ENCODE results near the gene MON2.
A peak's percentile ranks its signal among the peaks of the same experiment; 100 is the strongest.

MON2 gene

DNA sequence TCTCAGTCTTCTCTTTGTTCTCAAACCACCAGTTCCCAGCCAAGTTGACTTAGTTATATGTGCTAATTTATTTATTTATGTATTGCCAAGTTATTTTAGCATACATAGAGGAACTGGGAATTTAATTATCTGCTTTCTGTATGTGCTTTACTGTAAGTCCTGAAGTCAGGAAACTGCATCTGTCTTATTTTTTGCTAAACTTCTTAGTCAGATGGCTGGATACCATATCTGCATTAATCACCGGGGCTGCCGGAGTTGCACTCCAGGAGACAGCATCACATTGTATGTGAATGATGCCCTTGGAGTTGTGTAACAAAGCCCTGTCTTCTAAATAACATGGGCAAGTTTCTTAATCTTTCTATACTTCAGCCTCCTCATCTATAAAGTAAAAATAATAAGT lies 96.2 kb downstream of the MON2 start:
- no peak for DNase-seq

DNA sequence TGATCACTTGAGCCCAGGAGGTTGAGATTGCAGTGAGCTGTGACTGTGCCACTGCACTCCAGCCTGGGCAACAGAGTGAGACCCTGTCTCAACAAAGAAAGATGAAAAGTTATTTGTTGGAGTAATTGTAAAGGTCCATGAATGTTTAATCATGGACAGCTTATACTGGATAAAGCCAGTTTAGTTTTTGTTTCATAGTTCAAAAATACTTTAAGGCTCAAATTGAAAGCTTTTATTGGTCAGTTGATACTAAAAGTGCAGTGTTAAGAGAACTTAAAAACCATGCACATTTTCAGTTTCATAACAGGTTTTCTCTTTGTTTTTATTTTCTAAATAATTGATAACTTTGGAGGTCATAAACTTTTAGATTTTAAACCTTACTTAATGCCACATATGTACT lies 108.4 kb downstream of the MON2 start:
- DNase-seq, result no peak

DNA sequence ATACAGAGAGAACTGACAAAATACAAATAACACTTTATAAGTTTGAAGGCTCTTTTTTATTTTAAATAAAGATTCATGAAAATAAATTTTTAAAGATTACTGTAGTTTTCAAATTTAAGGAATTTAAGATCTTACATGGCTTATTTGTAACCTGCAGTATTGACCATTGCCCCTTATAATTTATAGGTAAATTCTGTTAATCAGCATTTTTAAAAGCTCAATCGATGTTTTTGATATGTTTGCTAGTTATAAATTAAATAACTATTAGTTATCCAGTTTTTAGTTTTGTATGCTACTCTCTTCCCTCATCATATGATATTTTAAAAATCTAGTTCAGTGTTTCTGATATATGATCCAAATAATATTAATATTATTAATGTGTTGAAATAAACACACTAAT lies 109.9 kb downstream of the MON2 start:
- no peak for DNase-seq

DNA sequence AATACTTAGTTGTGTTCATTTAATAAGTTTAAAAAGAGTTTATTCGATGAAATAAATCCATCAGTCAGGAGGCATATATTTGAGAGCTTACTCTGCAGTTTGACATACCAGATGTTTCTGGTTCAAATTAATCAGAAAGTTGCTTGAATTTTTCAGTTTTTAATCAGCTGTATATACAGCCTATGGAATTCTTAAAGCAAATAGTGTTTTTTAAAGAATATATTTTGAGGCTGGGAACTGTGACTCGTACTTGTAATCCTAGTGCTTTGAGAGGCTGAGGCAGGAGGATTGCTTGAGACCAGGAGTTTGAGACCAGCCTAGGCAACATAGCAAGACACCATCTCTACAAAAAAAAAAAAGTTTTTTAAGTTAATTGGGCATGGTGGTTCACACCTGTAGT lies 112.1 kb downstream of the MON2 start:
- DNase-seq, result no peak

DNA sequence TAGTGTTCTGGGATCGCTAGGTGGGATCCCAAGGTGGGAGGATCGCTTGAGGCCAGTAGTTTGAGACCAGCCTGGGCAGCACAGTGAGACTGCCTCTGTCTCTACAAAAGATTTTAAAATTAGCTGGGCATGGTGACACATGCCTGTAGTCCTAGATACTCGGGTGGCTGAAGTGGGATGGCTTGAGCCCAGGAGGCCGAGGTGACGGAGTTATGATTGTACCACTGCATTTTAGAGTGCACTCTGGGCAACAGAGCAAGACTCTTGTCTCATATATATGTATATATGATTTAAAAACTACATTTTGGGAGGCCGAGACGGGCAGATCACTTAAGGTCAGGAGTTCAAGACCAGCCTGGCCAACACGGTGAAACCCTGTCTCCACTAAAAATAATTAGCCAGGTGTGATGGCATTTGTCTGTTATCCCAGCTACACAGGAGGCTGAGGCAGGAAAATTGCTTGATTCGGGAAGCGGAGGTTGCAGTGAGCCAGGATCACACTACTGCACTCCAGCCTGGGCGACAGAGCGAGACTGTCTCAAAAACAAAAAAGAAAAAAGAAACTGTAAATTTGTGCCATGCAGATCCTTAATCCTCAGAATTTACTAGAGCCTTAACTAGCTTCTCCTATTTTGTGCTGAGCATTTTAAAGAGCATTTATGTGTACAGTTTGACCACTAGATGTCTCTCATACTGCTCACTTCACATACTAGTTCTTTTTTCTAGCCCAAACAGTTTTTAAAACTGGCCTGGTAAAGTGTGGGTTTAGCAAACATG lies 114.8 kb downstream of the MON2 start:
- DNase-seq, result peak; percentile 50

DNA sequence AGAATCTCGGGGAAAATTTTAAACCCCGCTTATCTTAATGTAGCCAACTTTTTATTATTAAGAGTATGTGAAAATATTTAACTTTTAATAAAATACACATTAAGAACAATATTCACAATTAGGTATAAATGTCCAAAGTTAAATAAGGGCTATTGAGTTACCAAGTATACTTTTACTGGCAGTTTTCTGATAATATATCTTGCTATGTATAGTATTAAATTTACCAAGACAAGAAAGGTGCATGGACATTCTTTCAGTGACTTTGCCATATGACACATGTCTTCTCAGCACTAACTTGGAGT lies 115.4 kb downstream of the MON2 start:
- no peak for DNase-seq

DNA sequence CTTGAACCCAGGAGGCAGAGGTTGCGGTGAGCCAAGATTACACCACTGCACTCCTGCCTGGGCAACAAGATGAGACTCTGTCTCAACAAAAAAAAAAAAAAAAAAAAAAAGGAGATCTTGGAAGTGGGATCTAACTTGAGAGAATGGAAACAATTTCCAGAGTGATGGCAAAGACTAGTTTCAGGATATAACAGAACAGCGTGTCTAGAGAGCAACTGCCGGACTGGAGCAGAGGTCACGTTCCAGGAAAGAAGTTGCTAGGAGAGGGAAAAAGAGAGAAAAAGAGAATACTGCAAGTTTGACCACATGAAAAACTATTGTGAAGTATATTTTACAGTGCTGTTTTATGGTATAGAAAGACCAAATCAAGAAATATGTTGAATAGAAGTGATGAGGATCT lies 118.0 kb downstream of the MON2 start:
- DNase-seq, result no peak

DNA sequence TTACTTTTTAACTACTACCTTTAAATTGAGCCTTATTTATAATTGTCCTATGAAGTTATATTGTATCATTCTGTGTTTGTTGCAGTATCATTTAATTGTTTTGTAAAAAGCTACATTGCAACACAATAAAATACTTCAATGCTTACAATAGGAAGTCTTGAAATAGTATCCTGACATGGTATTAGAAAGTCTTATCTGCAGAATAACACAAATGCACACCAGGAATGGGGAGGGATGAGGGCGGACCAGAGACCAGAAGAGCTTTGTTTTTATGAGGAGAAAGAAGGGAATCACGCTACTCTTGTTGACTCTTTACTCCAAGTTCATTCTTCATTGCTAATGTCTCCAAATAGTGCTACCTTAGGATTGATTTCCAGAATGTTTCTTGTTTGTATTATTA lies 120.2 kb downstream of the MON2 start:
- DNase-seq, result no peak

DNA sequence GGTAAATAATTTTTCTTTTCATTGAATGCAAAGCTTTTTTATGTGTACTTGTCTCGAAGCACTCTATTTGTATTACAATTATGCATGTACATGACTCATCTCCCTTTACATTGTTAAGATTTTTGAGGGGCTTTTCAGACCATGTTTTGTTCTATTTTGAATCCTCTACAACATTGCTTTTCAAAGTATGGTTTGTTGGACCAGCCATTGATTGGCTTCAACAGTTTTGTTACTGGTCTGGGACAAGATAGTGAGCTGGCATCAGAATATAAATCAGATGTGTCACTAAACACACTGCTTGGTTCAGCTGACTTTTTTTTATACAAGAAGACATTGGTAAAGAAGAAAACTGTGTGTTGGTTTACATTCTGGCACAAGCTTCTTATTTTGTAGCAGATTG lies 122.3 kb downstream of the MON2 start:
- no peak for DNase-seq

DNA sequence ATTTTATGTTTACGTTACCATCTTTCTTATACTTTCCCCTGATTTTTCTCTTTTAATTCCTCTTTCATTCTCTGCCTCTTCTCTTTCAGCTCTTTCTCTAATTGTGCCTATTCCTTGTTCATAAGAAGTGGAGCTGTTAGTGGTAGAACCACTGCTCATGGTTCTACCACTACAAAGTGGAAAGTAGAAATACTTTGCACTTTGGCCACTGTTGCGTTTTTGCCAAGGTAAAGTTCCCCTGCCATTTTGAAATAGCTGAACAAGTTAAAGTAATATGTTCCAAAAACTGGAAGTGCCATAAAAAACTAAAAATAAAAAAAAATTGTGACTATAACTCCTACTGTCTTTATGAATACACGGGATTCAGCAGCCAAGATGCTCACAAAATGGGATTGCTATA lies 130.6 kb downstream of the MON2 start:
- no peak for DNase-seq

DNA sequence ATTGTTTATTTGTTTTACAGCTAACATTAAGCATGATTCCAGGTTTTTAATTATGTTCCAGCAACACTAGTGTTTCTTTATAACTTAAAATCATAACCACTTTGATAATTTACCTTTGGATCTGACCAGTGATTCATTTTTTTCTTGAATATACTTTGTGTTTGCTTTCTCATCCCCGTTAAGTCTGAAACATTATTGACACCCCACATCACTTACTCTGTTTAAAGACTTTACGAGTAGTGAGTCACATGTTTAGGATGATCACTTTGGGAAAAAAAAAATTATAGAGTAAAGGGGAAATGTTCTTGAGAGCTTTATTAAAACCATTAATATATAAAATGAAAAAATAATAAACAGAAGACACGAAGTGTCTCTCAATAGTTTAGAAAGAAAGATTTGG lies 132.2 kb downstream of the MON2 start:
- DNase-seq, result no peak

DNA sequence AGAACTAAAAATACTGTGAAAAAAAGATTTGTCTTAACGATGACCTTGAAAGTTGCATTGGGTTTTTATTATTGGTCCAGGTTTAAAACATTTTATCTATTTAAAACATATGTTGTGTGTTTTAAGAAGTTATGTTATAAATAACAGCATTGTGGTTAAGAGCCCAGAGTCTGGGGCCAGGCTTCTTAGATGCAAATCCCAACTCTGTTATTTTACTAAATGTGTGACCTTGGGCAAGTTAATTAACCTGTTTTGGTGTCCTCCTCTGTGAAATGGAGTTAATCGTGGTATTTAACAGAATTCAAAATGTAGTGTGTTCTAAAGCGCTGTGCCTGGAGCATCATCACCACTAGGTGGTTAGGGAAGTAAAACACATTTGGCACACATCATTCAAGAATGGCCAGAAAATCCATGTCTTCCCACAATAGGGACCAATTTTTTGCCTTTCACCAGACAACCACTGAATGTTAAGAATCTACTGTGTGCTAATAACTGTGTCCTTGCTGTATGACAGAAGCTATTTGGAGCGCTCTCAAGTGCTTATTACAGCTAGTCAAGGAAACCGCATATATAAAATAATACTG lies 133.3 kb downstream of the MON2 start:
- DNase-seq, result no peak

DNA sequence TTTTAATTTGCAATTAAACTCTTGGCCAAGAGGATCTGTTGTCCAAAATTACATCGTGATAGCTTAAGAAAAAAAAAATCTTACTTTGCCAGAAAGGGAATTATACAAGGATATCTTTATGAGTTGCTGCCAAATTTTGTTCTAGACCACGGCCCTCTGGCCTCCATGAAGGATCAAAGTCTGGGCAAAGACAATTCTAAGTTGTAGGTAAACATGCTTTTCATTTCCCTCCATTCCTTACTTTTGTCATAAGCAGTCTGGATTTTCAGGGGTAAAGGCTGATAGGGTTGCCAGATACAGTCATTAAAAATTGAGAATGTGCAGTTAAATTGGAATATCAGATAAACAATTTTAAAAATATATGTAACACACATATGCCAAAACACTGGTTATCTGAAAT lies 135.1 kb downstream of the MON2 start:
- no peak for DNase-seq

DNA sequence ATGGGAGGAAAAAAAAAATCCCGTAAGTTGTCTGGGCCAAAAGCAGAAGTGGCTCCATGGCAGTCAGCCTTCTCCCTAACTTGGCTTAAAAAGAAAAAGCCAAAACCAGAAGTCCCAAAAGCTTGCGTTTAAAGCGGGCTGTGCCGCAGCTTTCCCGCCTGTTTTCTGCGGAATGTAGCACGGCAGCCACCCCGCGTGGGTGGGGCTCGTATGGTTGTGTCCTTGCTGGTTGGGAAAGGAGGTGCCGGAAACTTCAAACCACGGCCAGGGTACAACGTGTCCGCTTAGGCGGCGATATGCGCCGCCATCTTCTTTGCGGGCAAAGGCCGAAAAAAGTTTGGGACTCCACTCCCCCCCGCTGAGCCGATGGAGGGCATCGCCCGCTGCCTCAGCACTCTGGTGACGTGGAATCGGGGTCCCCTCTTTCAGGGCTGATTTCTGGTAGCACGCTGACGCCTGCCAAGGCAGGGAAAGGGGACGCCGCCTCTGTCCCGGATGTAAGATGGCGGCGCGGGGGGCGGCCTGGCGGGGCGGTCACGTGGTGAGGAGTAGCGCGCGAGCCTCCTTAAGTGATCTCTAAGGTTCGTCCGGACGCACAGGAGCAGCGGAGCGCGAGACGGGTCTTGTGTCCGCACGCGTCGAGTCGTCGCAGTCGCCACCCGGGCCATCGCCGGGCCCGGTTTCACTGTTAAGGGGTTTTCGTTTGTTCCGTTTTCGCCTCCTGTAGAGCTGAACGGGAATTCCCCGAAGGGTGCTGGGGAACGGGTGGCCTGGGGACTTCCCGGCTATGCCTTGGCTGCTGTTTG lies 135.8 kb downstream of the MON2 start:
- peak; percentile 89 for DNase-seq

DNA sequence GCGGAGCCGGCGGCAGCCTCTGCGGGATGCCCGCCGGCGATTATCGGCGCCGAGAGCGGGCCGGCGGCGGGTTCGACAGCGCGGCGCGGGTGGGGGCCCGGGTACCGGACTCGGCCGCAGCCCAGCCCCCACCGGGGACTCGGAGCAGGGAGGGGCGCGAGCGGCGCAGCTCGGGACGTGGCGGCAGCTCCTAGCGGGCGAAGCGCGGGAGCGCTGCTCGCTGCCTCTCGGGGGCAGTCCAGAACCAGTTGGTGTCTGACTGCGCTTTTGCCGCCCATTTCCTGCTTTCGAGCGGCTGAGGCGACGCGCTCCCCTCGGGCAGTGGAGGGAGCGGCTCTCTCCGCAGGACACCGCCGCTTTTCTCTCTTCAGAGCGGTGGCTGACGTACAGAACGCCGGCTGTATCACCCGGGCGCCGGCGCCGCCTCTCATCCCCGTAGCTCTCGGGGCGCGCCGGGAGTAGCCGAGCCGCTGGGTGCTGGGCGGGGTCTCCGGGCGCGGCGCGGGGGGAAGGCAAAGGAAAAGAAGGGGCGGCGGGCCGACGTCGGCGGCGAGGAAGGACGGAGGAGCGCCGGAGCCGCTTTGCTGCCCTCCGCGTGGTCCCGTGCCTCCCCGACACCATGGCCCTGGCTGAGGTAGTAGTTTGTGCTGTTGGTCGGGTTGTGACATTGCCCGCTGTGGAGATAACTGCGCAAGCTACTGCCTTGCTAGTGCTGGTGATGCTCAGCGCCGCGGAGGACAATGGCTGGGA lies 136.6 kb downstream of the MON2 start:
- DNase-seq, result peak; percentile 85

DNA sequence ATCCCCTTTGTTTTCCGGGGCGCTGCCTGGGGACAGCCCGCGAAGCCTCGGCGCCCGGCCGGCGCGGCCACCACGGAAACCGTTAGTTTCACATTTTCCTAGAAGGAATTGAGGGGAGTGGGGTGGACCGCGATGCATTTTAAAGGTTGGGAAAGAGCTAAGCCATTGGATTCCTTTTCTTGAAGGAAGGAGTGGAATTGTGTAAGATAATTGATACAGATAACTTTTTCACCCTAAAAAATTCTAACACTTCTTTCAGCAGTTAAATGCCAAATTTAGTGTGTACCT lies 137.1 kb downstream of the MON2 start:
- DNase-seq, result no peak

DNA sequence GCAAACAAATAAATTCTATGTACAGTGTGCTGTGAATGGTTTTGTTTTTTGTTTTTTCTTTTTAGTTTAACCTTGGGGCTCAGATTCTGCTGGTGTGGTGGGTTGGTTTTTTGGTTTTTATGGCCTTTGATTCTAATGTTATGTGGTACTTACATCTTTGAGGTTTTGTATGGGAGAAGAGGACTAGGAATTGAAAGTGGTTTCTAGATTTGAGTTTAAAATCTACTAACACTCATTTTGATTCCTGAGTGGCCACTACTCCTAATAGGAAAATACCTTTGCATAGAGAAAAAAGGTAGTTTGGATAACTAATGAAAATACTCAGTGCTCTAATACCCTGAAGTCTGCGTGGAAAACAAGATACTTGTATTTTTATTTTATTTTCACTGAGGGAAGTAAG lies 137.7 kb downstream of the MON2 start:
- peak; percentile 18 for DNase-seq

DNA sequence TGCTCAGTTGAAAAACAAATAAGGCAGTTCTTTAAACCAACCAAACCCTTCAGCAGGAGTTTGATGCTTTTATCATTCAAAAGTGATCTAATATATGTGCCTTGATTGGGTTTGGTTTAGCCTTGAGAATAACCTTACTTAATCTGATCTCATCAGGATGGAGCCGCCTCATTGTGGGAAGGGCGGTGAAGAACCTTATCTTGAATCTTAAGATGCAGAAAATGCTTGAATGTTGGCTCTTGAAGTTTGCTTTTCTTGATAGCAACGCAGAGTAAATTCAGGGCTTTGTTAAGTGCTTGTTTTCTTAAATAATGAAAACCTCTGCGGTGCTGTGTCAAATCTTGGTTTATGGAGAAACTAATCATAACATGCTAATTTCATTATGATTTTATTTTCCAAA lies 138.2 kb downstream of the MON2 start:
- DNase-seq, result peak; percentile 46

DNA sequence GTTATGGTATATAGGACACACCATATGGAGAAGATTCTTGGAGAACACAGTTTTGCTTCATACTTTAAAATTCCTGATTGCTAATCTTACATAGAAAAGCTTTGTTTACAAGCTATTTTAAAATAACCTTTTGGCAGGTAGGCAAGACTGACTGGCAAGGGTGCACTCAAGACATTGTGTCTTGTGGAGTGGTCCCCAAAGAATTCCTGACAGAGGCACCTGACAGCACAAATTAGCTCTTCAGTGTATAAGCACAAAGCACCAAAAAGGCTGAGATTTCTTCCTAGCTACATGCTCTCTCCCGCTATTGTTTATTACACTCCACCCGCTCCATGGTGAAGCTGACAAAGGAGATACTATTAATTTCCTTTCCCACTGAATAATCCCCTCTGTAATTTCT lies 139.4 kb downstream of the MON2 start:
- no peak for DNase-seq

DNA sequence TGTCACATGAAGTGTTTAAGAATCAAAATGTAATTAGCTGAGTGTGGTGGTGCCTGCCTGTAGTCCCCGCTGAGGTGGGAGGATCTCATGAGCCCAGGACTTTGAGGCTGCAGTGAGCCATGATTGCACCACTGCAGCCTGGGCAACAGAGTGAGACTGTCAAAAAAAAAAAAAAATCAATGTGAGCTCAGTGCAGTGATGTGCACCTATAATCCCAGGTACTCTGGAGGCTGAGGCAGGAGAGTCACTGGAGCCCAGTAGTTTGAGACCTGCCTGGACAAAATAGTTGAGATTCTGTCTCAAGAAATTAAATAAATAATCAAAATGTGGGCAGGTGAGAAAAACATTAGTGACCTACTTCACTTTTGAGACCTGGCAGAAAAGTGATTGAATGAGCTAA lies 140.0 kb downstream of the MON2 start:
- DNase-seq, result no peak

DNA sequence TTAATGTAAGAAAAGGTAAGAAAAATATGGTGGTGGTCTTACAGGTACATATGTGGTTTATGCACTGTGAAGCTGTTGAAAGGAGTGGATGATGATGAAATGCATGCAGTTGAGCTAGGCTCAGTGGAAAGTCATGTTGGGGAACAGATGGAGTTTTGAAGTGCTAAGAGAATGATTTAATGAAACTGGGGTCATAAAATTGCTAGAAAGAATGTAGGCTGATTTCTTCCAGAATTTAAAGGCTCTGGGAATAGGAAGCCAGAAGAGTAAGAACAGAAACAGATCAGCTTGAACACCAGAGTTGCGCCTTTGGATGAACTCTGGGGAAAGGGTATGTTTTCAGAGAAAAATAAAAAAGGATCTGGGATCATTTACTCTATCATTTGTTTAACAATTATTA lies 146.5 kb downstream of the MON2 start:
- DNase-seq, result no peak

DNA sequence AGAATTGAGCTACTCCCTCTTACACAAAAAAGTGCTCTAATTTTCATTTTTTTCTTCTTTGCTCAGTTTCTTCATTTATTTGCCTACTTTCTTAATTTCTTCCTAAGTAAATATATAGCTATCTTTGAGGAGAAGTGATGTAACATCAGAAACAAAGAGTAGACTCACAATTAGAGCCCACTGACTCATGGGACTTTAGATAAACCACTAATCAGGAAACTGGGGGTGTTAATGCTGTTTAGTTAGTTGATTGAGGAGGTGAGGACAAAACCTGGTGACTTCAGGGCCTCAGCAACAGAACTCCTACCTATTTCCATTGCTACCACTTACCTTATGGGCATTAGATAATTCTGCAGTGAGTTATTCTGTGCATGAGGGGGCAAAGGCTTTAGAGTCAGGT lies 151.7 kb downstream of the MON2 start:
- no peak for DNase-seq

DNA sequence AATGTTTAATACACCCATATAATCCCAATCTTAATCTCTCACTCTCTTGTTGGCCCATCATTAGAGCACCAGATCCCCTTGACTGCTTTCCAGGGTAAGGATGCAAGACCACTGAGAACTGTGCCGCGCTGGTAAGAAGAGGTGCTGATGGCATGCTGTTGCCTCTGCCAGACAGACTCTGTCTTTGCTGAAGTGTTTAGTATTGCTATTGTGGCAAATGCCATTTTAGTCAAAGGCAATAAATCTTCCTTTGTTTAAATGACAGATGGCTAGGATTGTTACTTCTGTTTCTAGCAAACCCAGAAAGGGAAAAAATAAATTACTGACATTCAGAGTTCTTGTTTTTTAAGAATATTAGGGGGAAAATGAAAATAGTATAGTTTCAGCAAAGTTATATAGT lies 152.3 kb downstream of the MON2 start:
- DNase-seq, result no peak

DNA sequence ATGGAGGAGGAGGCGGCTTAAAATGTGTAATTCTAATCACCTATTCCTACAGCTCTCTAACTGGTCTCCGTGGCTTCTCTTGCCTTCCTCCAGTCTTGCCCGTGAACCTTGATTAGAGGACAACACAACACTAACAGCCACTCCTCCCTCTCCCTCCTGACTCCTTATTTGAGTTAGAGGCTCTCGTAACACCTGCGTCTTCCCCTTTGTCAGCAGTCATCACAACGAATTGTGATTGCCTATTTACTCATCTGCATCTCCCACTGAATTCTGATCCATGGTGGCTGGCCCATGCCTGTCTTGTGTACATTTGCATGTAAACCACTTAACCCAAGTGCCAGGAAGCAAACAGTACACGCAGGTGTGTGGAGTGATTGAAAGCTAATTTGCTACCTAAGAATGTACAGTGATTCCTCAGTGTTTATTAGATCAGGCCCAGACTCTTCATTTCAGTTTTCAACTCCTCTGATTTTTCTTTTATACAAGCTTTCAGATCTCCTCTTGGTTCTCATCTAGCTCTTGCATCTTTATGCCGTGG lies 154.5 kb downstream of the MON2 start:
- DNase-seq, result no peak
